Testis (tissue), 2 donors: ENCODE results near the gene HELZ.

Source experiments
- CTCF ChIP-seq, 3 experiments: fragments of 450-650 bp in 2 of 3; fragments of 200-600 bp in 1 of 3; sonication (generic) in 1 of 3; IDR thresholded peaks; one replicate each; pipeline ENCODE4 v1.5.1; 2016 to 2019; ENCODE audit warnings: antibody characterized with exemption in 3 of 3, mild to moderate bottlenecking in 2 of 3, moderate library complexity in 1 of 3
- POLR2A ChIP-seq: fragments of 450-650 bp; IDR thresholded peaks from one replicate; pipeline ENCODE4 v1.6.1; 2017; ENCODE audit warnings: antibody characterized with exemption, mild to moderate bottlenecking, moderate library complexity

GRCh38 chr17:67088639-67089038, 156.4 kb downstream of the HELZ start:
- TF ChIP-seq CTCF (IDR thresholded peaks at IDR 0.05) (no peak), POLR2A (no peak)
